HG02763 (cell line): ENCODE results near the gene PCDHA2.
"Not testable (repeated sequence)": the region's sequence is repeated elsewhere in the genome, so short reads cannot be mapped to it uniquely, and the experiment has no call there.

Experiments used
- ATAC-seq: cut with Tn5 transposase; IDR thresholded peaks from one replicate; pipeline ENCODE4 v1.9.1; 2021; ENCODE audit warnings: mild to moderate bottlenecking, moderate library complexity; ENCODE audit not compliant: unreplicated experiment

PCDHA2 gene

GRCh38 chr5:140794595-140795258 lies at the start of gene PCDHA2:
PCDHA2 (plus strand) TSS chr5:140794852.
- ATAC-seq, result no peak

DNA sequence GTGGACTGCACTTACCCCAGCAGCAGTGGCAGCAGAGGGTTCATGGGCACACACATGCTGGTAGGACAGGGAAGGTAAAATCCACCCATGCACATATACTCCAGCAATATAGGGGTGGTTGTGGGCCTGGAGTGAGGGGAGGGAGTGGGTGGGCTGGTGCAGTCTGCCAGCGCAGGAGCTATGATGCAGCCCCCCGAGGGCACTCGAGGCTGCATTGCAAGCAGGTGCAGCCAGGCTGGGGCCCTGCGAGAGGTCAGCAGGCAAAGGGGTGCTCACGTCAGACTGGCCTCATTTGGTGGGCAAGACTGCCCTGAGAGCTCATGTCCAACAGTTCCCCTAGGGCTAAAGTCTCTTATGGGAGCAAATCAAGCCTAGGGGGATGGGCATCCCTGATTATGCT lies 41.1 kb upstream of the PCDHA2 start:
- no peak for ATAC-seq

DNA sequence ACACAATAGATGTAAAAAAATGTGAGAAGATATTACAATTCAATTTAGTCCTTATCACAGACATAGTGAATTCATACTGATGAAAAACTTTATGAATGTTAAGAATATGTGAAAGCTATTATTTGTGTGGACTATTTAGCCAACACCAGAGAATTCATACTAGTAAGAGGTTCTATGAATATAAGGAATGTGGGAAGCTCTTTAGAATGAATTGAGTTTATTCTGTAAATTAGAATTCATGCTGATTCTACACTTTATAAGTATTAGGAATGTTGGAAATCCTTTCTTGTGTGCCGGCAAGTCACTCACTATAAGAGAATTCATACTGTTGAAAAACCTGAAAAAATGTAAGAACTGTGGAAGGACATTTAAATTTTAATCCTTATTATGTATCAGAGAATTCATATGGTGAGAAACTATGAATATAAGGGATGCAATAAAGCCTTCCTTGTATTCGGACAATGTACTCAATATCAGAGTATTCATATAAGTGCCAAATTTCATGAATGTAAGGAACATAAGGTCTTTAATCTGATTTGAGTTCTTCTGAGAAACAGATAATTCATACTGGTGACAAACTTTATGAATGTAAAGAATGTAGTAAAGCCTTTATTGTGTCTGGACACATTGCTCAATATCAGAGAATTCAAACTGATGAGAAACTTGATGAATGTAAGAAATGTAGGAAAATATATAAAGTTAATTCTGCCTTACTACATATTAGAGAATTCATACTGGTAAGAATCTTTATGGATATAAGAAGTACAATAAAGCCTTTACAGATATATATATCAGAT lies 30.3 kb upstream of the PCDHA2 start:
- ATAC-seq, result no peak

GRCh38 chr5:140767444-140767843 lies 27.2 kb upstream of the PCDHA2 start:
- no peak for ATAC-seq

DNA sequence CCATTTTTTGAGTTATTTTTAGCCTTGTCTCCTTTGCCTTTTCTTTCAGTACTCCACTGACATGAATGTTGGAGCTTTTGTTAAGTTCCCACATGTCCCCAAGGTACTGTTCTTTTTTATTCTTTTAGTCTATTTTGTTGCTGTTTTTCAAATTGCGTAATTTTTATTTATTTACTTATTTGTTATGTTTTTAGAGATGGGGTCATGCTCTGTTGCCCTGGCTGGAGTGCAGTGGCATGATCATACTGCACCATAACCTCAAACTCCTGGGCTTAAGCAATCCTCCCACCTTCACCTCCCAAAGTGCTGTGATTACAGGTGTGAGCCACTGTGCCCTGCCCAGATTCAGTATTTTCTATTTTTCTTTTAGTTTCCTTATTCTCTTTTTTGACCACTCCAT lies 14.1 kb upstream of the PCDHA2 start:
- no peak for ATAC-seq

DNA sequence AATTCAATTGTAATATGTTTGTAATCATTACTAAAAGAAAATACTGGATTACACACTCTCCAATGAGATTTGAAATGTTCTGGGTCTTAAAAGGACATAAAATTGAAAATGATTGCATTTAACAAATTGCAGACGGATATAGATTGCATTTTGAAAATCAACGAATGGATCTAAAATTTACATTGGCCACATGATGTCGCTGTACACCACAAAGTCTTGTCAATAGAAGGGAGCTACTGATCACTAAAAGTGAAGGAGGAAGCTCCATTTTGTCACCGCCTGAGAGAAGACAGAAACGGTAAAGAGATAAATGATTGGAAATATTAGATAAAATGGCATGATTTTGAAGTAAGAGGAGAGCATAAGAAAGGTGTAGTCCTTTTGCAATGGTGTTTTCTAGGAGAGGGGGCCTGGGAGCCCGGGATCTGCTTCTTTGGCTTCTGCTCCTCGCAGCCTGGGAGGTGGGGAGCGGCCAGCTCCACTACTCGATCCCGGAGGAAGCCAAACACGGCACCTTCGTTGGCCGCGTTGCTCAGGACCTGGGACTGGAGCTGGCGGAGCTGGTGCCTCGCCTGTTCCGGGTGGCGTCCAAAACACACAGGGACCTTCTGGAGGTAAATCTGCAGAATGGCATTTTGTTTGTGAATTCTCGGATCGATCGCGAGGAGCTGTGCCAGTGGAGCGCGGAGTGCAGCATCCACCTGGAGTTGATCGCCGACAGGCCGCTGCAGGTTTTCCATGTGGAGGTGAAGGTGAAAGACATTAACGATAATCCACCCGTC lies 8.6 kb upstream of the PCDHA2 start, which contains the start of gene PCDHA1:
Gene PCDHA1, plus strand, starts transcription at position 236 of the 782 bp plus-strand sequence.
- no peak for ATAC-seq

DNA sequence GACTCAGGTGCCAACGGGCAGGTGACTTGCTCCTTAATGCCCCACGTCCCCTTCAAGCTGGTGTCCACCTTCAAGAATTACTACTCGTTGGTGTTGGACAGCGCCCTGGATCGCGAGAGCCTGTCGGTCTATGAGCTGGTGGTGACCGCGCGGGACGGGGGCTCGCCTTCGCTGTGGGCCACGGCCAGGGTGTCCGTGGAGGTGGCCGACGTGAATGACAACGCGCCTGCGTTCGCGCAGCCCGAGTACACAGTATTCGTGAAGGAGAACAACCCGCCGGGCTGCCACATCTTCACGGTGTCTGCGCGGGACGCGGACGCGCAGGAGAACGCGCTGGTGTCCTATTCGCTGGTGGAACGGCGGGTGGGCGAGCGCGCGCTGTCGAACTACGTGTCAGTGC lies 7.2 kb upstream of the PCDHA2 start:
- ATAC-seq, result not testable (repeated sequence)

GRCh38 chr5:140787849-140788504 lies 6.7 kb upstream of the PCDHA2 start:
- not testable (repeated sequence) for ATAC-seq

- ATAC-seq, result no peak
Measured at GRCh38 chr5:140791089-140791488, 3.6 kb upstream of the PCDHA2 start.

GRCh38 chr5:140795259-140795641 lies 598 bp downstream of the PCDHA2 start:
- no peak for ATAC-seq

- not testable (repeated sequence) for ATAC-seq
Measured at GRCh38 chr5:140796072-140796717, 1.5 kb downstream of the PCDHA2 start.

GRCh38 chr5:140796718-140797095 lies 2.1 kb downstream of the PCDHA2 start:
- ATAC-seq, result no peak

- no peak for ATAC-seq
Measured at GRCh38 chr5:140800816-140801493, 6.3 kb downstream of the PCDHA2 start, which contains the start of gene PCDHA3. PCDHA3 (plus strand) TSS chr5:140801057.

DNA sequence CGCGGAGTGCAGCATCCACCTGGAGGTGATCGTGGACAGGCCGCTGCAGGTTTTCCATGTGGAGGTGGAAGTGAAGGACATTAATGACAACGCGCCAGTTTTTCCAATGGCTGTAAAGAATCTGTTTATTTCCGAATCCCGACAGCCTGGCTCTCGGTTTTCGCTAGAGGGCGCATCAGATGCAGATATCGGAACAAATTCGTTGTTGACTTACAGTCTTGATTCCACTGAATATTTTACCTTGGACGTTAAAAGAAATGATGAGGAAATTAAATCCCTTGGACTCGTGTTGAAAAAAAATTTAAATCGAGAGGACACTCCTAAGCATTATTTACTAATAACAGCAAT lies 6.8 kb downstream of the PCDHA2 start:
- no peak for ATAC-seq

DNA sequence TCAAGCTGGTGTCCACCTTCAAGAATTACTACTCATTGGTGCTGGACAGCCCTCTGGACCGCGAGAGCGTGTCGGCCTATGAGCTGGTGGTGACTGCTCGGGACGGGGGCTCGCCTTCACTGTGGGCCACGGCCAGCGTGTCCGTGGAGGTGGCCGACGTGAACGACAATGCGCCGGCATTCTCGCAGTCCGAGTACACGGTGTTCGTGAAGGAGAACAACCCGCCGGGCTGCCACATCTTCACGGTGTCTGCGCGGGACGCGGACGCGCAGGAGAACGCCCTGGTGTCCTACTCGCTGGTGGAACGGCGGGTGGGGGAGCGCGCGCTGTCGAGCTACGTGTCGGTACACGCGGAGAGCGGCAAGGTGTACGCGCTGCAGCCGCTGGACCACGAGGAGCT lies 7.7 kb downstream of the PCDHA2 start:
- not testable (repeated sequence) for ATAC-seq

GRCh38 chr5:140802781-140803271 lies 8.2 kb downstream of the PCDHA2 start:
- no peak for ATAC-seq

DNA sequence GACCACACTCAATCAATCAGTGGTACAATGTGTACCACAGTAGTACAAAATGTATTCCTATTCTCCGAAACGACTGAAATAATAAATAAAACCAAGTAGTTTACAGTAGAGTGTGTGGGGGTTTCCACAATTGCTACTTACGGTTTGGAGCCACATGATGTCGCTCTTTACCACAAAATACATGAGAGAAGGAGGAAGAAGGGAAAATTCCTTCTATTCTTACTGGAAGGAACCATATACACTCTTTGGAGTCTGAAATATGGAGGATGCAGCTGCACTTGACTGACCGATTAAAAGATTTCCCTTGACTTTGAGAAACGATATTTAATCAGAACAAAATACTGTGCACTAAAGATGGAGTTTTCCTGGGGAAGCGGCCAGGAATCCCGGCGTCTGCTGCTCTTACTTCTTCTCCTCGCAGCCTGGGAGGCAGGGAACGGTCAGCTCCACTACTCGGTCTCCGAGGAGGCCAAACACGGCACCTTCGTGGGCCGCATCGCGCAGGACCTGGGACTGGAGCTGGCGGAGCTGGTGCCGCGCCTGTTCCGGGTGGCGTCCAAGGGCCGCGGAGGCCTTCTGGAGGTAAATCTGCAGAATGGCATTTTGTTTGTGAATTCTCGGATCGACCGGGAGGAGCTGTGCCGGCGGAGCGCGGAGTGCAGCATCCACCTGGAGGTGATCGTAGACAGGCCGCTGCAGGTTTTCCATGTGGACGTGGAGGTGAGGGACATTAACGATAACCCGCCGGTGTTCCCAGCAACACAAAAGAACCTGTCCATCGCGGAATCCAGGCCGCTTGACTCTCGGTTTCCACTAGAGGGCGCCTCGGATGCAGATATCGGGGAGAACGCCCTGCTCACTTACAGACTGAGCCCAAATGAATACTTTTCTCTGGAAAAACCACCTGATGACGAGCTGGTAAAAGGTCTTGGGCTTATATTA lies 12.5 kb downstream of the PCDHA2 start, which contains the start of gene PCDHA4:
Gene PCDHA4, plus strand, starts transcription at position 235 of the 942 bp plus-strand sequence.
- no peak for ATAC-seq

DNA sequence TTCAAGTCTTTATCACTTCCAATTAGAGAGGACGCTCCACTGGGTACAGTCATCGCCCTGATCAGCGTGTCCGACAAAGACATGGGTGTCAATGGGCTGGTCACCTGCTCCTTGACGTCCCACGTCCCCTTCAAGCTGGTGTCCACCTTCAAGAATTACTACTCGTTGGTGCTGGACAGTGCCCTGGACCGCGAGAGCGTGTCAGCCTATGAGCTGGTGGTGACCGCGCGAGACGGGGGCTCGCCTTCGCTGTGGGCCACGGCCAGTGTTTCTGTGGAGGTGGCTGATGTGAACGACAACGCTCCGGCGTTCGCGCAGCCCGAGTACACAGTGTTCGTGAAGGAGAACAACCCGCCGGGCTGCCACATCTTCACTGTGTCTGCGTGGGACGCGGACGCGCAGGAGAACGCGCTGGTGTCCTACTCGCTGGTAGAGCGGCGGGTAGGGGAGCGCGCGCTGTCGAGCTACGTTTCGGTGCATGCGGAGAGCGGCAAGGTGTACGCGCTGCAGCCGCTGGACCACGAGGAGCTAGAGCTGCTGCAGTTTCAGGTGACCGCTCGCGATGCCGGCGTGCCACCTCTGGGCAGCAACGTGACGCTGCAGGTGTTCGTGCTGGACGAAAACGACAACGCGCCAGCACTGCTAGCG lies 13.7 kb downstream of the PCDHA2 start:
- not testable (repeated sequence) for ATAC-seq
